ENCODE data around the gene OR9G4.

- TF ChIP-seq, protein P1, sequence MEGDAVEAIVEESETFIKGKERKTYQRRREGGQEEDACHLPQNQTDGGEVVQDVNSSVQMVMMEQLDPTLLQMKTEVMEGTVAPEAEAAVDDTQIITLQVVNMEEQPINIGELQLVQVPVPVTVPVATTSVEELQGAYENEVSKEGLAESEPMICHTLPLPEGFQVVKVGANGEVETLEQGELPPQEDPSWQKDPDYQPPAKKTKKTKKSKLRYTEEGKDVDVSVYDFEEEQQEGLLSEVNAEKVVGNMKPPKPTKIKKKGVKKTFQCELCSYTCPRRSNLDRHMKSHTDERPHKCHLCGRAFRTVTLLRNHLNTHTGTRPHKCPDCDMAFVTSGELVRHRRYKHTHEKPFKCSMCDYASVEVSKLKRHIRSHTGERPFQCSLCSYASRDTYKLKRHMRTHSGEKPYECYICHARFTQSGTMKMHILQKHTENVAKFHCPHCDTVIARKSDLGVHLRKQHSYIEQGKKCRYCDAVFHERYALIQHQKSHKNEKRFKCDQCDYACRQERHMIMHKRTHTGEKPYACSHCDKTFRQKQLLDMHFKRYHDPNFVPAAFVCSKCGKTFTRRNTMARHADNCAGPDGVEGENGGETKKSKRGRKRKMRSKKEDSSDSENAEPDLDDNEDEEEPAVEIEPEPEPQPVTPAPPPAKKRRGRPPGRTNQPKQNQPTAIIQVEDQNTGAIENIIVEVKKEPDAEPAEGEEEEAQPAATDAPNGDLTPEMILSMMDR (conservative IDR thresholded peaks at IDR 0.05; ENCODE audit: low read depth in 2 of 2): no peak
- TF ChIP-seq, protein P2, sequence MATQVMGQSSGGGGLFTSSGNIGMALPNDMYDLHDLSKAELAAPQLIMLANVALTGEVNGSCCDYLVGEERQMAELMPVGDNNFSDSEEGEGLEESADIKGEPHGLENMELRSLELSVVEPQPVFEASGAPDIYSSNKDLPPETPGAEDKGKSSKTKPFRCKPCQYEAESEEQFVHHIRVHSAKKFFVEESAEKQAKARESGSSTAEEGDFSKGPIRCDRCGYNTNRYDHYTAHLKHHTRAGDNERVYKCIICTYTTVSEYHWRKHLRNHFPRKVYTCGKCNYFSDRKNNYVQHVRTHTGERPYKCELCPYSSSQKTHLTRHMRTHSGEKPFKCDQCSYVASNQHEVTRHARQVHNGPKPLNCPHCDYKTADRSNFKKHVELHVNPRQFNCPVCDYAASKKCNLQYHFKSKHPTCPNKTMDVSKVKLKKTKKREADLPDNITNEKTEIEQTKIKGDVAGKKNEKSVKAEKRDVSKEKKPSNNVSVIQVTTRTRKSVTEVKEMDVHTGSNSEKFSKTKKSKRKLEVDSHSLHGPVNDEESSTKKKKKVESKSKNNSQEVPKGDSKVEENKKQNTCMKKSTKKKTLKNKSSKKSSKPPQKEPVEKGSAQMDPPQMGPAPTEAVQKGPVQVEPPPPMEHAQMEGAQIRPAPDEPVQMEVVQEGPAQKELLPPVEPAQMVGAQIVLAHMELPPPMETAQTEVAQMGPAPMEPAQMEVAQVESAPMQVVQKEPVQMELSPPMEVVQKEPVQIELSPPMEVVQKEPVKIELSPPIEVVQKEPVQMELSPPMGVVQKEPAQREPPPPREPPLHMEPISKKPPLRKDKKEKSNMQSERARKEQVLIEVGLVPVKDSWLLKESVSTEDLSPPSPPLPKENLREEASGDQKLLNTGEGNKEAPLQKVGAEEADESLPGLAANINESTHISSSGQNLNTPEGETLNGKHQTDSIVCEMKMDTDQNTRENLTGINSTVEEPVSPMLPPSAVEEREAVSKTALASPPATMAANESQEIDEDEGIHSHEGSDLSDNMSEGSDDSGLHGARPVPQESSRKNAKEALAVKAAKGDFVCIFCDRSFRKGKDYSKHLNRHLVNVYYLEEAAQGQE (IDR thresholded peaks at IDR 0.05; ENCODE audit: unreplicated experiment): no peak
- TF ChIP-seq JUNB (IDR thresholded peaks at IDR 0.05; ENCODE audit: unreplicated experiment) (no peak), POLR2AphosphoS5 (IDR thresholded peaks at IDR 0.05; ENCODE audit: low read depth) (no peak), ZNF462 (CRISPR knock-in tag; IDR thresholded peaks at IDR 0.05) (no peak), EZH2phosphoT487 (IDR thresholded peaks at IDR 0.05; ENCODE audit: unreplicated experiment) (no peak), EZH2 (IDR thresholded peaks at IDR 0.05; ENCODE audit: low read depth, unreplicated experiment) (no peak), STAT1 (IDR thresholded peaks at IDR 0.05; ENCODE audit: unreplicated experiment) (no peak), CREB1 (CRISPR knock-in tag; IDR thresholded peaks at IDR 0.05; ENCODE audit: low read depth) (no peak), ZNF331 (CRISPR knock-in tag; IDR thresholded peaks at IDR 0.05; ENCODE audit: low read depth) (no peak), ZNF114 (CRISPR knock-in tag; IDR thresholded peaks at IDR 0.05) (no peak)
- TF ChIP-seq, protein P3, sequence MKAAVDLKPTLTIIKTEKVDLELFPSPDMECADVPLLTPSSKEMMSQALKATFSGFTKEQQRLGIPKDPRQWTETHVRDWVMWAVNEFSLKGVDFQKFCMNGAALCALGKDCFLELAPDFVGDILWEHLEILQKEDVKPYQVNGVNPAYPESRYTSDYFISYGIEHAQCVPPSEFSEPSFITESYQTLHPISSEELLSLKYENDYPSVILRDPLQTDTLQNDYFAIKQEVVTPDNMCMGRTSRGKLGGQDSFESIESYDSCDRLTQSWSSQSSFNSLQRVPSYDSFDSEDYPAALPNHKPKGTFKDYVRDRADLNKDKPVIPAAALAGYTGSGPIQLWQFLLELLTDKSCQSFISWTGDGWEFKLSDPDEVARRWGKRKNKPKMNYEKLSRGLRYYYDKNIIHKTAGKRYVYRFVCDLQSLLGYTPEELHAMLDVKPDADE (IDR thresholded peaks at IDR 0.05): no peak
These were observed 28.3 kb upstream of the OR9G4 start for GRCh38 chr11:56776809-56777208.

Data from GM23338 (cell line).